Neural crest cell (in vitro differentiated cells): ENCODE data around the gene DCTN2. TPM values are rescaled to one million over a fixed set of nuclear protein-coding genes. Genes with fewer than 3 reads are reported as not detected.
"Not testable (repeated sequence)": the region's sequence is repeated elsewhere in the genome, so short reads cannot be mapped to it uniquely, and the experiment has no call there.

Source experiments
- DNase-seq: peaks from one replicate; pipeline ENCODE4 v3.0.0; 2021; ENCODE audit warnings: low read depth, mixed read lengths, low spot score
- H3K27ac Mint-ChIP-seq: one replicate; pipeline ENCODE4 v1.8.0; 2021; ENCODE audit warnings: mild to moderate bottlenecking, mixed read lengths; ENCODE audit not compliant: unreplicated experiment
- H3K27me3 Mint-ChIP-seq: 2 replicates; pipeline ENCODE4 v1.8.0; 2021; ENCODE audit warnings: low read depth, mild to moderate bottlenecking, mixed read lengths
- H3K36me3 Mint-ChIP-seq: 2 replicates; pipeline ENCODE4 v1.8.0; 2021; ENCODE audit warnings: low read depth, mild to moderate bottlenecking, mixed read lengths
- H3K4me1 Mint-ChIP-seq: 2 replicates; pipeline ENCODE4 v1.8.0; 2021; ENCODE audit warnings: mixed read lengths
- H3K4me3 Mint-ChIP-seq: one replicate; pipeline ENCODE4 v1.8.0; 2021; ENCODE audit warnings: mild to moderate bottlenecking, mixed read lengths
- H3K9me3 Mint-ChIP-seq: 2 replicates; pipeline ENCODE4 v1.8.0; 2021; ENCODE audit warnings: mixed read lengths
- total RNA-seq: library from RNA; stranded (reverse); gene quantifications from 2 replicates; pipeline ENCODE4 v1.2.1, GENCODE V29; 2021
- TF ChIP-seq, protein P1 (sequence below): fragments of 200-600 bp; sonication (generic); conservative IDR thresholded peaks from 2 replicates; pipeline ENCODE4 v1.5.0; 2021; ENCODE audit warnings: antibody characterized with exemption, mild to moderate bottlenecking

DCTN2 gene
- total RNA-seq, 1 donor from 2014 or later: 133 TPM

DNA sequence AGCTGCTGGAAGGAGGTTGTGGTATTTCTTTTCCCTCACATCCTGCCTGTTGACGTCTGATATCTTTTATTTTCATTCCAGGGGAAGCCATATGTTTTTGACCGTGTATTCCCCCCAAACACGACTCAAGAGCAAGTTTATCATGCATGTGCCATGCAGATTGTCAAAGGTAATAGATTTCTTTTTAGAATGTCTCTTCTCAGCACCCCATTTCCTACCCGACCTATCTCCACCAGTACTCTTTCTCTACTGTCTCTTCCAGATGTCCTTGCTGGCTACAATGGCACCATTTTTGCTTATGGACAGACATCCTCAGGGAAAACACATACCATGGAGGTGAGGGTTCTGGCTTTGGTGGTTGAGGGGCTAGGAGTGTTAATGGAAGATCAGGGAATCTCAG lies 16.4 kb upstream of the DCTN2 start:
- TF ChIP-seq, protein P1, sequence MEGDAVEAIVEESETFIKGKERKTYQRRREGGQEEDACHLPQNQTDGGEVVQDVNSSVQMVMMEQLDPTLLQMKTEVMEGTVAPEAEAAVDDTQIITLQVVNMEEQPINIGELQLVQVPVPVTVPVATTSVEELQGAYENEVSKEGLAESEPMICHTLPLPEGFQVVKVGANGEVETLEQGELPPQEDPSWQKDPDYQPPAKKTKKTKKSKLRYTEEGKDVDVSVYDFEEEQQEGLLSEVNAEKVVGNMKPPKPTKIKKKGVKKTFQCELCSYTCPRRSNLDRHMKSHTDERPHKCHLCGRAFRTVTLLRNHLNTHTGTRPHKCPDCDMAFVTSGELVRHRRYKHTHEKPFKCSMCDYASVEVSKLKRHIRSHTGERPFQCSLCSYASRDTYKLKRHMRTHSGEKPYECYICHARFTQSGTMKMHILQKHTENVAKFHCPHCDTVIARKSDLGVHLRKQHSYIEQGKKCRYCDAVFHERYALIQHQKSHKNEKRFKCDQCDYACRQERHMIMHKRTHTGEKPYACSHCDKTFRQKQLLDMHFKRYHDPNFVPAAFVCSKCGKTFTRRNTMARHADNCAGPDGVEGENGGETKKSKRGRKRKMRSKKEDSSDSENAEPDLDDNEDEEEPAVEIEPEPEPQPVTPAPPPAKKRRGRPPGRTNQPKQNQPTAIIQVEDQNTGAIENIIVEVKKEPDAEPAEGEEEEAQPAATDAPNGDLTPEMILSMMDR: no peak
- Mint-ChIP-seq H3K27ac (no peak overlapping the region), H3K4me1 (no peaks in the 10 kb centered on the region), H3K9me3 (no peaks in the 10 kb centered on the region), H3K4me3 (no peak overlapping the region), H3K36me3 (peaks cover 6% of the 10 kb centered on the region), H3K27me3 (peaks cover 25% of the 10 kb centered on the region)
- DNase-seq: no peak

DNA sequence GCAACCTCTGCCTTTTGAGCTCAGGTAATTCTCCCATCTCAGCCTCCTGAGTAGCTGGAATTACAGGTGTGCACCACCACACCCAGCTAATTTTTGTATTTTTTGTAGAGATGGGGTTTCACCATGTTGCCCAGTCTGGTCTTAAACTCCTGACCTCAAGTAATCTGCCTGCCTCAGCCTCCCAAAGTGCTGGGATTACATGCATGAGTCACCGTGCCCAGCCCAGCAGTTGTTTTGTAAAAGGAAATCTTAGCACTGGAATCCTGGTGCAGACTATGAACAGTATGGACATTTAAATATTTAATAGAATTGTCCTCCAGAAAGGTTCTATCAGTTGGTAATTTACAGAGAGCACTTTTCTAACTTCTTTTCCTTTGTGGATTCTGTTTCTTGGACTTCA lies 14.1 kb upstream of the DCTN2 start:
- not testable (repeated sequence) for H3K4me1 Mint-ChIP-seq, H3K9me3 Mint-ChIP-seq, DNase-seq, H3K27ac Mint-ChIP-seq, H3K4me3 Mint-ChIP-seq, H3K36me3 Mint-ChIP-seq
- peaks cover 30% of the 10 kb centered on the region for H3K27me3 Mint-ChIP-seq

DNA sequence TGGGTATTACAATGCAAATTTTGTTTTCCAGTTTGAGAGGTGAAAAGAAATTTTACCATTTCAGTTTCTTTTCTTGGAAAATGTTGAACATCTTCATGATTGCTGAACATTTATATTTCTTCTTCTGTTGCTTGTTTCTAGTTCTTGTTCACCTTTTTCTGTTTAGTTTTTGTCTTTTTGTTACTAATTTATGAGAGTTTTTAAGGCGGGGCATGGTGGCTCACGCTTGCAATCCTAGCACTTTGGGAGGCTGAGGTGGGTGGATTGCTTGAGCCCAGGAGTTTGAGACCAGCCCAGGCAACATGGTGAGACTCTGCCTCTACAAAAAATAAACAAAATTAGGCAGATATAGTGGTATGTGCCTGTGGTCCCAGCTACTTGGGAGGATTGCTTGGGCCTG lies 13.5 kb upstream of the DCTN2 start:
- TF ChIP-seq, protein P1: no peak
- H3K4me1 Mint-ChIP-seq: no peaks in the 10 kb centered on the region
- DNase-seq: no peak
- H3K36me3 Mint-ChIP-seq: peaks cover 6% of the 10 kb centered on the region
- H3K4me3 Mint-ChIP-seq: no peak overlapping the region
- no peak overlapping the region for H3K27ac Mint-ChIP-seq
- peaks cover 30% of the 10 kb centered on the region for H3K27me3 Mint-ChIP-seq
- no peaks in the 10 kb centered on the region for H3K9me3 Mint-ChIP-seq

DNA sequence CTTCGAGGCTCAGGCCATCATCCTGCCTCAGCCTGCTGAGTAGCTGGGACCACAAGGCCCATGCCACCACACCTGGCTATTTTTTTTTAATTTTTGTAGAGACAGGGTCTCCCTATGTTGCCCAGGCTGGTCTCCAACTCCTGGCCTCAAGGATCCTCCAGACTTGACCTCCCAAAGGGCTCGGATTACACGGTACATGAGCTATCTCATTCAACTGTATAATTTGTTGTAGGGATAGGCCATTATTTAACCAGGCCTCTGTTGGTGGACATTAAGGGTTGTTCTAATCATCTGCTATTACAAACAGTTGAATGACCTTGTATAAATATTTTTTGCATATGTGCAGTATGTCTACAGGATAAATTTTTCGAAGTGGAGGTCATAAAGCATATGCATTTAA lies 11.9 kb upstream of the DCTN2 start:
- no peaks in the 10 kb centered on the region for H3K9me3 Mint-ChIP-seq
- TF ChIP-seq, protein P1: no peak
- H3K36me3 Mint-ChIP-seq: no peaks in the 10 kb centered on the region
- no peak overlapping the region for H3K27ac Mint-ChIP-seq
- peaks cover 24% of the 10 kb centered on the region for H3K27me3 Mint-ChIP-seq
- H3K4me3 Mint-ChIP-seq: no peak overlapping the region
- no peak for DNase-seq
- H3K4me1 Mint-ChIP-seq: peaks cover 1% of the 10 kb centered on the region

DNA sequence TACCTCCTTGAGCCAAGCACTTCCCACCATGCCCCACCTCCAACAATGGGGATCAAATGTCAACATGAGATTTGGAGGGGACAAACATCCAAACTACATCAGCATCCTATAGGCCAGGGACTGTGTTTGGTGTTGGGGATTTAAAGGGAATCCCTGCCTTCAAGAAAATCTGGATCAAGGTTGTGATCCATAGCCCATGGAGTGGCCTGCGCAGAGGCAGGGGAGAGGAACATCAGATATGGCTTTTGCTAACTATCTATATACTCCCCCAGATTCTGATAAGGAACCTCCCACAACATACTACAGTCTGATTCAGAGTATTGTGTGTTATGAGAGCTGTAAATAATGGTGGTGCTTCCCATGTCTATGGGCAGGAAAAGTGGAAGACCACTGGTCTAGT lies 7.9 kb upstream of the DCTN2 start:
- H3K36me3 Mint-ChIP-seq: no peaks in the 10 kb centered on the region
- DNase-seq: no peak
- H3K27me3 Mint-ChIP-seq: peaks cover 45% of the 10 kb centered on the region
- TF ChIP-seq, protein P1: no peak
- peaks cover 29% of the 10 kb centered on the region for H3K4me1 Mint-ChIP-seq
- H3K4me3 Mint-ChIP-seq: no peak overlapping the region
- H3K27ac Mint-ChIP-seq: no peak overlapping the region
- no peaks in the 10 kb centered on the region for H3K9me3 Mint-ChIP-seq

DNA sequence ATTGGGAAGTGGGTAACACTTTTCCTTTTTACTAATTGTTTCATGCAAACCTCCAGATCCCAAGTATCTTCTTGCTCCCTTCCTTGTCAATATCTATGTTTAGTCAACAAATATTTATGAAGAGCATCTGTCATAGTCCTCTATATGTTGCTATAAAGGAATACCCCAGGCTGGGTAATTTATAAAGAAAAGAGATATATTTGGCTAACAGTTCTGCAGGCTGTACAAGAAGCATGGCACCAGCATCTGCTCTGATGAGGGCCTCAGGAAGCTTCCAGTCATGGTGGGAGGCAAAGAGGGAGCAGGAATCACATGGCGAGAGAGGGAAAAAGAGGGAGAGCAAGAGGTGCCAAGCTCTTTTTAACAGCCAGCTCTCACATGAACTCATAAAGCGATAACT lies 7.5 kb upstream of the DCTN2 start:
- H3K9me3 Mint-ChIP-seq: no peaks in the 10 kb centered on the region
- peaks cover 48% of the 10 kb centered on the region for H3K27me3 Mint-ChIP-seq
- no peak for DNase-seq
- peaks cover 29% of the 10 kb centered on the region for H3K4me1 Mint-ChIP-seq
- H3K36me3 Mint-ChIP-seq: no peaks in the 10 kb centered on the region
- no peak overlapping the region for H3K4me3 Mint-ChIP-seq
- TF ChIP-seq, protein P1: no peak
- no peak overlapping the region for H3K27ac Mint-ChIP-seq
